OCI-LY3 (cell line): ENCODE measurements around the gene CHN1.

Source experiments
- H2AFZ ChIP-seq: fragments of 200-600, 300-600 bp; shearing (Covaris generic); 2 replicates; pipeline ENCODE4 v1.6.0; 2014; ENCODE audit warnings: antibody characterized with exemption, low read depth, low read length
- H3K27ac ChIP-seq: fragments of 200-600, 300-600 bp; sonication (generic); 2 replicates; pipeline ENCODE4 v1.5.1; 2014; ENCODE audit warnings: mild to moderate bottlenecking, low read length, moderate library complexity, mixed read lengths
- H3K27me3 ChIP-seq: fragments of 200-600, 300-600 bp; sonication (generic); 2 replicates; pipeline ENCODE4 v1.6.1; 2014; ENCODE audit warnings: low read depth, low read length, mixed read lengths
- H3K36me3 ChIP-seq: fragments of 200-600, 300-600 bp; sonication (generic); replicated peaks from 2 replicates; pipeline ENCODE3; 2014; ENCODE audit warnings: low read depth, low read length, mixed read lengths
- H3K4me1 ChIP-seq: fragments of 300-600, 200-600 bp; sonication (generic); 2 replicates; pipeline ENCODE4 v1.6.1; 2014; ENCODE audit warnings: low read length, mixed read lengths
- H3K4me2 ChIP-seq: fragments of 200-600, 300-600 bp; sonication (generic); 2 replicates; pipeline ENCODE4 v1.6.1; 2014; ENCODE audit warnings: low read length, mixed read lengths
- H3K4me3 ChIP-seq: fragments of 300-600, 200-600 bp; sonication (generic); 2 replicates; pipeline ENCODE4 v1.5.1; 2014; ENCODE audit warnings: antibody characterized with exemption, mild to moderate bottlenecking, low read length, moderate library complexity
- H3K79me2 ChIP-seq: fragments of 300-600, 200-600 bp; shearing (Covaris generic); 2 replicates; pipeline ENCODE4 v1.6.1; 2014; ENCODE audit warnings: mild to moderate bottlenecking, low read length, mixed read lengths
- H3K9ac ChIP-seq: fragments of 300-600, 200-600 bp; shearing (Covaris generic); 2 replicates; pipeline ENCODE4 v1.6.0; 2014; ENCODE audit warnings: mild to moderate bottlenecking, low read length, moderate library complexity
- H3K9me3 ChIP-seq: fragments of 200-600, 300-600 bp; shearing (Covaris generic); 2 replicates; pipeline ENCODE4 v1.6.1; 2014; ENCODE audit warnings: low read length, mixed read lengths; ENCODE audit not compliant: insufficient read depth
- H4K20me1 ChIP-seq: fragments of 200-600, 300-600 bp; sonication (generic); 2 replicates; pipeline ENCODE4 v1.6.1; 2016; ENCODE audit warnings: low read length, mixed read lengths; ENCODE audit not compliant: insufficient read depth
- EZH2phosphoT487 ChIP-seq: fragments of 200-600 bp; shearing (Covaris generic); IDR thresholded peaks from 2 replicates; pipeline ENCODE4 v1.6.1; 2018; ENCODE audit warnings: antibody characterized with exemption, mixed run types, low read depth
- TF ChIP-seq, protein P1 (sequence below): fragments of 200-600, 300-600 bp; sonication (generic); IDR thresholded peaks from 2 replicates; pipeline ENCODE4 v1.5.1; 2014; ENCODE audit warnings: antibody characterized with exemption, low read length, low read depth

Gene CHN1

DNA sequence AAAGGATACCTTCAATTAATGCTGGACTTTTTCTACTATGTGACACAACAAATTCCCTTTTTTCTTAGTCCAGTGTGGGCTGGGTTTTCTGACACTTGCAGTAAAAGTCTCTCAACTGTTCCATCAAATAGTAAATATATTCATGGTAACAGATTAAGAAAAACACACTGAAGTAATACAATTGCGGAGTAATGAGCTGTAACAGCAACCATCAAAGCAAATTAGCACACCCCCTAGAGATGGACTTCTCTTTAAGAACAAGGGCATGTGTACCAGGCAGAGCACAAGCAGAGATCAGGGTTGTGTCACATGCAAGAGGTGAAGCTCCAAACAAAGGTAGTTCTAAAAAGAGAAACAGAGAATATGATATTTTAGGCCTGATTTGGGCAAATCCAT lies 168.2 kb downstream of the CHN1 start:
- no peaks in the 10 kb centered on the region for H3K9me3 ChIP-seq
- no peak overlapping the region for H3K4me2 ChIP-seq
- H3K9ac ChIP-seq, result no peak overlapping the region
- no peaks in the 10 kb centered on the region for H3K36me3 ChIP-seq
- H3K4me1 ChIP-seq, result peaks cover 3% of the 10 kb centered on the region; the same call in 1 of the 2 replicates
- H3K4me3 ChIP-seq, result no peak overlapping the region
- no peak overlapping the region for H3K27ac ChIP-seq
- H3K79me2 ChIP-seq, result no peaks in the 10 kb centered on the region
- TF ChIP-seq, protein P1, sequence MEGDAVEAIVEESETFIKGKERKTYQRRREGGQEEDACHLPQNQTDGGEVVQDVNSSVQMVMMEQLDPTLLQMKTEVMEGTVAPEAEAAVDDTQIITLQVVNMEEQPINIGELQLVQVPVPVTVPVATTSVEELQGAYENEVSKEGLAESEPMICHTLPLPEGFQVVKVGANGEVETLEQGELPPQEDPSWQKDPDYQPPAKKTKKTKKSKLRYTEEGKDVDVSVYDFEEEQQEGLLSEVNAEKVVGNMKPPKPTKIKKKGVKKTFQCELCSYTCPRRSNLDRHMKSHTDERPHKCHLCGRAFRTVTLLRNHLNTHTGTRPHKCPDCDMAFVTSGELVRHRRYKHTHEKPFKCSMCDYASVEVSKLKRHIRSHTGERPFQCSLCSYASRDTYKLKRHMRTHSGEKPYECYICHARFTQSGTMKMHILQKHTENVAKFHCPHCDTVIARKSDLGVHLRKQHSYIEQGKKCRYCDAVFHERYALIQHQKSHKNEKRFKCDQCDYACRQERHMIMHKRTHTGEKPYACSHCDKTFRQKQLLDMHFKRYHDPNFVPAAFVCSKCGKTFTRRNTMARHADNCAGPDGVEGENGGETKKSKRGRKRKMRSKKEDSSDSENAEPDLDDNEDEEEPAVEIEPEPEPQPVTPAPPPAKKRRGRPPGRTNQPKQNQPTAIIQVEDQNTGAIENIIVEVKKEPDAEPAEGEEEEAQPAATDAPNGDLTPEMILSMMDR, result no peak
- TF ChIP-seq EZH2phosphoT487, result no peak
- no peaks in the 10 kb centered on the region for H4K20me1 ChIP-seq
- H3K27me3 ChIP-seq, result no peaks in the 10 kb centered on the region
- no peak overlapping the region for H2AFZ ChIP-seq

GRCh38 chr2:174836377-174836994 lies 168.7 kb downstream of the CHN1 start:
- Histone ChIP-seq H3K36me3 (no peaks in the 10 kb centered on the region), H3K4me2 (no peak overlapping the region), H4K20me1 (no peaks in the 10 kb centered on the region), H3K79me2 (no peaks in the 10 kb centered on the region), H3K4me3 (no peak overlapping the region), H3K4me1 (peaks cover 3% of the 10 kb centered on the region; the same call in 1 of the 2 replicates), H3K27me3 (no peaks in the 10 kb centered on the region), H3K27ac (no peak overlapping the region), H2AFZ (no peak overlapping the region), H3K9me3 (no peaks in the 10 kb centered on the region), H3K9ac (no peak overlapping the region)
- no peak for TF ChIP-seq EZH2phosphoT487
- TF ChIP-seq, protein P1, result no peak

DNA sequence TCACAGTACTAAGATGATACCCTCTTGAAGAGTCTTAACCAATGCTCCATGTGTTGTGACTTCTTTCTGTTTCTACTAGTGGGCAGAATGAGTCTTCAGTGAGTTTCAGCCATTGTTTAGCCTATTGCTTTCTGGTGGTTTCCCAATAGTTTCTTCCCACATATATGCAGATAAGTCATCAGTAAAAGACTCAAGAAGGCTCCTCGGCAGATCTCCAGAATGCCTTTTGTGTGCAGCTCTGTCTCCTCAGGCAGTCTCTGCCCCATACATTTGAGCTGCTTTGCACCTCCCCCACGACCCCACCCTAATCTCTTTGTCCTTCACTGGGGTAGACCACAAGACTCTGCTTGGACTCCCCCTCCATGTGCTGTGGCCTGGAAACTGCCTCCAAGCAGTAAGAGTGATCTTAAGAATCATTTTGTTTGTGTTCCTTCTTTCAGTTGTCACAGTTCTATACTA lies 169.4 kb downstream of the CHN1 start:
- H3K36me3 ChIP-seq, result no peaks in the 10 kb centered on the region
- H3K9me3 ChIP-seq, result no peaks in the 10 kb centered on the region
- H3K4me1 ChIP-seq, result peaks cover 3% of the 10 kb centered on the region; the same call in 1 of the 2 replicates
- no peaks in the 10 kb centered on the region for H4K20me1 ChIP-seq
- H3K4me3 ChIP-seq, result no peak overlapping the region
- H3K27ac ChIP-seq, result no peak overlapping the region
- no peak overlapping the region for H3K9ac ChIP-seq
- H3K4me2 ChIP-seq, result no peak overlapping the region
- no peak for TF ChIP-seq EZH2phosphoT487
- TF ChIP-seq, protein P1, result no peak
- H3K27me3 ChIP-seq, result no peaks in the 10 kb centered on the region
- H2AFZ ChIP-seq, result no peak overlapping the region; the same call in 1 of the 2 replicates
- H3K79me2 ChIP-seq, result no peaks in the 10 kb centered on the region

GRCh38 chr2:174833737-174834136 lies 171.4 kb downstream of the CHN1 start:
- no peaks in the 10 kb centered on the region for H3K36me3 ChIP-seq
- no peaks in the 10 kb centered on the region for H3K27me3 ChIP-seq
- H3K9me3 ChIP-seq, result no peaks in the 10 kb centered on the region
- no peak overlapping the region for H3K4me3 ChIP-seq
- no peak overlapping the region for H2AFZ ChIP-seq
- H4K20me1 ChIP-seq, result no peaks in the 10 kb centered on the region
- H3K4me2 ChIP-seq, result no peak overlapping the region
- no peaks in the 10 kb centered on the region for H3K79me2 ChIP-seq
- TF ChIP-seq, protein P1, result no peak
- TF ChIP-seq EZH2phosphoT487, result no peak
- H3K27ac ChIP-seq, result no peak overlapping the region
- H3K9ac ChIP-seq, result no peak overlapping the region
- H3K4me1 ChIP-seq, result peaks cover 3% of the 10 kb centered on the region; the same call in 1 of the 2 replicates
